Activated CD4-positive, alpha-beta T cell treated with anti-CD3 and anti-CD28 coated beads for 1 hour (primary cell): ENCODE results near the gene SCAPER.
"Not testable (repeated sequence)": the region's sequence is repeated elsewhere in the genome, so short reads cannot be mapped to it uniquely, and the experiment has no call there.

Experiments used
- DNase-seq: peaks from one replicate; pipeline ENCODE4 v3.0.0-alpha.2; 2020

The SCAPER gene

GRCh38 chr15:76309601-76310330, 595.4 kb downstream of the SCAPER start:
- DNase-seq, result no peak

DNA sequence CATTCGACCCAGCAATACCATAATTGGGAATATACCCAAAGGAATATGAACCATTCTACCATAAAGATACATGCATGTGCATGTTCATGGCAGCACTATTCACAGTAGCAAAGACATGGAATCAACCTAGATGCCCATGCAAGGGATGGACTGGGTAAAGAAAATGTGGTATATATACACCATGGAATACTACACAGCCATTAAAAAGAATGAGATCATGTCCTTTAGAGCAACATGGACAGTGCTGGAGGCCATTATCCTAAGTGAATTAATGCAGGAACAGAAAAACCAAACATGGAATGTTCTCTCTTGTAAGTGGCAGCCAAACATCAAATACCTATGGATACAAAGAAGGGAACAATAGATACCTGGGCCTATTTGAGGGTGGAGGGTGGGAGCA, 601.2 kb downstream of the SCAPER start:
- DNase-seq, result no peak

GRCh38 chr15:76299786-76300185, 605.4 kb downstream of the SCAPER start:
- DNase-seq, result no peak

- DNase-seq, result no peak
Measured at GRCh38 chr15:76298986-76299385, 606.2 kb downstream of the SCAPER start.

DNA sequence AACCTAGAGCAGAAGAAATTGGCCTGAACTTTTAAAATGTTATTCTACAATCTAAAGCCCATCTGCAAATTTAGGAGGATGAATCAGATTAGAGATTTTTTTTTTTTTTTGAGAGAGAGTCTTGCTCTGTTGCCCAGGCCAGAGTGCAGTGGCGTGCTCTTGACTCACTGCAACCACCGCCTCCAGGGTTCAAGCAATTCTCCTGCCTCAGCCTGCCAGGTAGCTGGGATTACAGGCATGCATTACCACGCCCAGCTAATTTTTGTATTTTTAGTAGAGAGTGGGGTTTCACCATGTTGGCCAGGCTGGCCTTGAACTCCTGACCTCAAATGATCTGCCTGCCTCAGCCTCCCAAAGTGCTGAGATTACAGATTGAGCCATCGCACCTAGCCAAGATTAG, 607.2 kb downstream of the SCAPER start:
- not testable (repeated sequence) for DNase-seq
